Activated gamma-delta T cell treated with Interleukin-2 at 50 U/mL for 16 hours (primary cell): Measurements from ENCODE around the gene LIPM.
A peak's percentile ranks its signal among the peaks of the same experiment; 100 is the strongest.
"Not testable (repeated sequence)": the region's sequence is repeated elsewhere in the genome, so short reads cannot be mapped to it uniquely, and the experiment has no call there.

Source experiments
- DNase-seq: peaks from one replicate; pipeline ENCODE4 v3.0.0-alpha.2; 2020

LIPM gene

GRCh38 chr10:88804083-88804812 is 1.7 kb downstream of the LIPM start:
- DNase-seq = no peak

- no peak for DNase-seq
Observed at GRCh38 chr10:88805361-88805760, 2.8 kb downstream of the LIPM start.

GRCh38 chr10:88805924-88806323 is 3.4 kb downstream of the LIPM start:
- DNase-seq = no peak

GRCh38 chr10:88809621-88810020 is 7.1 kb downstream of the LIPM start:
- no peak for DNase-seq

- DNase-seq = peak; percentile 29
Observed at GRCh38 chr10:88810196-88810961, 7.8 kb downstream of the LIPM start.

DNA sequence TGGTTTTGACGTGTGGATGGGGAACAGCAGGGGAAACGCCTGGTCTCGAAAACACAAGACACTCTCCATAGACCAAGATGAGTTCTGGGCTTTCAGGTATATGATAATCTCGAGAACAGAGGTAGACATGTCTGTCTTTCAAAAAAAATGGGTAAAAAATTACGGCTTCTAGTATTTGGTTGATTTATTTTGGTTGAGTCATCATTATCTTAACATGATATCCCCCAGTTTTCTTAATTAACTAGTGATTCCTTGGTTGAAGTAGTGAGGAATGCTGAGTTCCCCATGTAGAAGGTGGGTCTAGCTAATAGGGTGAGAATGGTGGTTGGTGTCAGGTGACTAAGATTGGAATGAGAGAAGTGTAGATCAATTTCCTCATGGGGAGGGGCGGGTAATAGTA is 10.7 kb downstream of the LIPM start:
- no peak for DNase-seq

DNA sequence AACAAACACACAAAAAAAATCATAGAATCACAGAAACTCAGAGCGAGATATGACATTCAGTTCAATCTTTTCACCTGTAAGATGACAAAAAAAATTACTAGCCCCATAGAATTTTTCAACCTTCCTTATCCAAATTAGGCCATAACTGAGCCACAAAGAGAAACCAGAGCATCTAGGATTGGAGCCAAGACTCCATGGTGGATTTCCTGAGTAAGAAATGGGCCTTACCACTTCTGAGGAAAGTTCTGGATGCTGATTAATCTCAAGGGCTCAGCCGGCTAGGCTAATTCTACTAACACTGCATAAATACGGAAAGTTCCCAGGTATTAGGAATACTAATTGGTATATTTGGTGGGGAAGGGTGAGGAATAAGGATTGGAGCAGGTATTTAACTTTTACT is 16.8 kb downstream of the LIPM start:
- no peak for DNase-seq

GRCh38 chr10:88820748-88821401 is 18.3 kb downstream of the LIPM start:
- no peak for DNase-seq

- DNase-seq = no peak
Observed at GRCh38 chr10:88826388-88826787, 23.9 kb downstream of the LIPM start.

GRCh38 chr10:88827671-88828070 is 25.1 kb downstream of the LIPM start:
- no peak for DNase-seq

DNA sequence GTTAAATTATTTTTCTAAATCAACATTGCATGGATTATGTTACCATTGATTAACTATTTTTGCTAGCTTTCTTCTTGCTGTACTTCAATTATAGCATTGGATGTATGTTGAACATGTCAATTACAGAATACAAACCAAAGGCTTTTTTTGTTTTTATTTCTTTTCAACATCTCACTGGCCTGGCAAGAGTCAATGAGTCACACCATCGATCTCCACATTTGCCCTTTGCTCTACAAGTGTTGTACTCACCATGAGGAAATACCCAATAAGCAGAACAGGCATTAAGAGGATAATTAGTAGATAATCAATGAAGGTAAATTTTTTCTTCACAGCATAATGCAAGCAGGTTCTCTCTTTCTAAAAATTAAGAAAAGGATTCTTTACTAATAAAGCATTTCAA is 25.8 kb downstream of the LIPM start:
- no peak for DNase-seq

- no peak for DNase-seq
Observed at GRCh38 chr10:88830643-88831268, 28.2 kb downstream of the LIPM start.

DNA sequence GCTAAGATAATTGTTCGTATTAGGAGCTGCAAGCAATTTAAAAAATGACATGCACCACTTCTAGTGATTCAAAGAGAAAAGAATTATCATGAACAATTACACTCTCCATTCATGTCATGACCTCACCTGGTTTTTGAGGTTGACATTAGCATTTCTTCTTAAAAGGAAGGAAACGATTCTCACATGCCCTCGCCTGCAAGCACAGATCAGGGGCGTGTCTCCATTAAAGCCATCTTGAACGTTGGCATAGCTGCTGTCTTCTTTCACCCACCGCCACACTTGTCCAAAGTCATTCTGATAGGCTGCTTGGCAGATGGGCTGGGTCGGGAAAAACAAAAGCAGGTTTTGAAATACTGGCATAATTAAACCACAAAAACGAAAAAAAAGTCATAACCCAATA is 29.2 kb downstream of the LIPM start:
- peak; percentile 45 for DNase-seq

DNA sequence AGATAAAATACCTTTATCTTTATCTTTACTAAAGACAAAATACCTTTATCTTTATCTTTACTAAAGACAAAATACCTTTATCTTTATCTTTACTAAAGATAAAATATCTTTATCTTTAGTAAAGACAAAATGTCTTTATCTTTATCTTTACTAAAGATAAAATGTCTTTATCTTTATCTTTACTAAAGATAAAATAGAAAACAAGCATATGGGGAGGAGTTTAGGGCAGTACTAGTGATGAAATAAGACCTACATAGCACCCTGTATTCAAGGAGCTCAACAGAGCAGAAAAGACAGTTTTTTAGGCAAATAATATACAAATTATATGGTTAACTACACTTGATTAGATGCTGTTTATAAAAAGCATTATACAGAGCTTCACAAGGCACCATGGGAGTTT is 29.8 kb downstream of the LIPM start:
- no peak for DNase-seq

DNA sequence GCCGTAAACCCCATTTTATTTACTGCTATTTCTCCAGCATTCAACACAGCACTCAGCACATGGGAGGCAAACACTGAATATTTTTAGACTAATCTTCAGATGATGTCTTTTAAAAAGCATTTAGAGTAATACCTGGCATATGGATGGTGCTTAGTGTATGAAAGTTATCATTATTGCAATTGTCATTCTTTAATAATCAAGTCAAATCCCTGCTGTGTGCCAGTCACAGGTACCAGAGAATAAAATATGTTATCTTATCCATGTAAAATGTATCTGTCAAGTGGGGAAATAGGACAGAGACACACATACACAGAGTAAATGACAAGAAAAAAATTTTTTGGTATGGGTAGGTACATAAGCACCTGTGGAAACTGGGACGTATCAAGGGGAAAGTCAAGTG is 30.6 kb downstream of the LIPM start:
- no peak for DNase-seq

DNA sequence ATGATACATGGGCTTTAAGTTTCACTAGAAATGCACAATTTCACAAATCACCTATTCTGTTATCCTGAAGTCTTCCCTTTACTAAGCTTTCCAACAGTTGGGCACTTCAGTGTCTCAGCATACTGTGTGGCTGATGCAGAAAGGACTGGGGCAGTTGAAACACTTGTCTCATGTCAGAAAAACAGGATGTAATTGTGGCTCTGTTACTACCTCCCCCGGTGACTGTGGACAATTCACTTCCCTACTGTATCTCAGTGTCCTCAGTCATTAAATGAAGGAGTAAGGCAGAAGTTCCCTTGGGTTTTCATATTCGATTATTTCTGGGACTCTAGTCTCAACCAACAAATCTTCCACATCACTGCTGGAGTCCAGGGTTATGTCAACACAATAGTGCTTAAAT is 31.2 kb downstream of the LIPM start:
- no peak for DNase-seq

DNA sequence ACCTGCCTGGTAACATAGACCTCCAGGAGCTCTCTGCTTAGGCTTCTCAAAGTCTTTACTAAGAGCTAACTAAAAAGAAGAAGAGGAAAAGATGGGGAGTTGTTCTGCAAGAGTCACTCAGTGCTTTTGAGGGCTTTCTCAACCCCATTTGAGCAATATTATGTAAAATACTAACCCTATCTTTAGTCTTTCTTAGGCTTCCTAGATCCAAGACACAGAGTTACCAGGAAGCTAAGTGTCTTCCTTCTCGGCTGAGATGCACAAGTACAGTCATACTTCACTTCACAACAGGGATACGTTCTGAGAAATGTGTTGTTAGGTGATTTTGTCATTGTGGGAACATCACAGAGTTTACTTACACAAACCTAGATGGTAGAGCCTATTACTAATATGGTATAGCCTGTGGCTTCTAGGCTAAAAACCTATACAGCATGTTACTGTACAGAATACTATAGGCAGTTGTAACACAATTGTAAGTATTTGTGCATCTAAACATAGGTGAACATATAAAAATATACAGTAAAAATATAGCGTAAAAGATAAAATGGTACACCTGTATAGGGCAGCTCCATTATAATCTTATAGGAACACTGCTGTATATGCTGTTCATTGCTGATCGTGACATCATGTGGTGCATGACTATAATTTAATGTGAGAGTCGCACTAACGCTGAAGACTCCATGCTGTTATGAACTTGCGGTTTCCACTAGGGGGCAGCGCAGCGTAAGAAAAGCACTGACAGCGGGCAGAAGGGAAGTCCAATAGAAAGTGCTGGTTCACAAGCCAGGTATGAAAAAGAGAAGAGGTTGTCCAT is 32.8 kb downstream of the LIPM start:
- DNase-seq = peak; percentile 89

GRCh38 chr10:88835910-88836221 is 33.3 kb downstream of the LIPM start:
- DNase-seq = no peak

- DNase-seq = not testable (repeated sequence)
Observed at GRCh38 chr10:88837632-88838031, 35.1 kb downstream of the LIPM start.

DNA sequence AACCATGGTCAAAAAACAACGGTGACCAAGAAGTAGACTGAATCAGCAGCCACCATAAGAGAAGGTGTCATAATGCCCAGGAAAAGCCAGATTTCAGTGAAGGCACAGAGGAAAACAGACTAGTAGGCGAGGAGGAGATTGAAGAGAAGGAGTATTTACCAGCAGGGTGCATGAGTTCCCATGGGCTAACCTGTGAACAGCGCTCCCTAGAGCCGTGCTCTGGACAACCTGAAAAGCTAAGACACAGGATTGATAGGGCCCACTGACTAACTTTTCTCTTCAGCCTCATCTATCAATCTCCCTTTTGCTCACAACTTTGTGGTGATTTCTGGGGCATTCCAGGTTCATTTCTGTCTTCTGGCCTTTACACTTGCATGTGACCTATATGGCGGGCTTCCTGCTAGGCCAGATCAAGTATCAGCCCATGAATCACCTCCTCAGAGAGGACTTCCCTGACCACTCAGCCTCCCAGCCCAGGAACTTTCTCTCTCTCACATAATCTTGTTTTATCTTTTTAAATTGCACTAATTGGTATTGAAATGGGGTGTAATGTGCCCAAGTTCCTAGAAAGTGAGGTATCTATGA is 36.3 kb downstream of the LIPM start:
- DNase-seq = no peak

GRCh38 chr10:88840104-88840503 is 37.6 kb downstream of the LIPM start:
- no peak for DNase-seq

DNA sequence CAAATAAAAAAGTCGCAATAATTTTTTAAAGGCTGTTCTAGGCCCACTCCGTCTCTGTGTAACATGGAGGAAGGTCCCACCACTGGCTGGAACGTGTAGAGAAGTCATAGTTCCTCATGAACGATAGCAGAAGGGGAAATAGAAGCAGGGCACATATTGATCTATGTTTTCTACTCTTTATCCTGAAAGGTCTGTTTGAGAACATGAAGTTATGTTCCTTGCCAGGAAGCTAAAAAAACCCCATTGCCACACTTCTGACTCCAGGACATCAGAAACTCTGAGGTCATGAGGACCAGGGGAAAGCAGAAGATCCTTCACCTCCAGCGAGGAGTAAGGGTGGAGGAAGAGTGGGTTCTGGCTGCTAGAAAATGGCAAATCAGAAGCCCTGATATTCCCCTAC is 38.4 kb downstream of the LIPM start:
- DNase-seq = no peak
